GM18858 (cell line): ENCODE measurements around the gene LRRC4B.

Source experiments
- ATAC-seq: cut with Tn5 transposase; IDR thresholded peaks from one replicate; pipeline ENCODE4 v1.9.1; 2021; ENCODE audit not compliant: unreplicated experiment

LRRC4B gene

GRCh38 chr19:50554212-50554611 is 14.0 kb downstream of the LRRC4B start:
- ATAC-seq: no peak

GRCh38 chr19:50553134-50553703 is 15.0 kb downstream of the LRRC4B start:
- ATAC-seq: no peak

GRCh38 chr19:50552540-50552939 is 15.7 kb downstream of the LRRC4B start:
- no peak for ATAC-seq

GRCh38 chr19:50551715-50552187 is 16.5 kb downstream of the LRRC4B start:
- ATAC-seq: no peak

- ATAC-seq: no peak
Measured at GRCh38 chr19:50551034-50551714, 17.1 kb downstream of the LRRC4B start.

- no peak for ATAC-seq
Measured at GRCh38 chr19:50550594-50550966, 17.7 kb downstream of the LRRC4B start.

- ATAC-seq: no peak
Measured at GRCh38 chr19:50549927-50550593, 18.2 kb downstream of the LRRC4B start.

GRCh38 chr19:50549059-50549926 is 18.9 kb downstream of the LRRC4B start:
- no peak for ATAC-seq

- no peak for ATAC-seq
Measured at GRCh38 chr19:50548191-50549058, 19.8 kb downstream of the LRRC4B start.

- no peak for ATAC-seq
Measured at GRCh38 chr19:50547385-50548190, 20.6 kb downstream of the LRRC4B start.

GRCh38 chr19:50546527-50547221 is 21.6 kb downstream of the LRRC4B start:
- no peak for ATAC-seq

GRCh38 chr19:50542943-50543342 is 25.3 kb downstream of the LRRC4B start:
- no peak for ATAC-seq

- no peak for ATAC-seq
Measured at GRCh38 chr19:50537769-50538230, 30.4 kb downstream of the LRRC4B start.

- ATAC-seq: no peak
Measured at GRCh38 chr19:50537306-50537685, 30.9 kb downstream of the LRRC4B start.

GRCh38 chr19:50536662-50537305 is 31.5 kb downstream of the LRRC4B start:
- no peak for ATAC-seq

- no peak for ATAC-seq
Measured at GRCh38 chr19:50535672-50536187, 32.5 kb downstream of the LRRC4B start.

GRCh38 chr19:50534478-50534877 is 33.8 kb downstream of the LRRC4B start:
- ATAC-seq: no peak

- ATAC-seq: no peak
Measured at GRCh38 chr19:50532952-50533351, 35.3 kb downstream of the LRRC4B start.
